Tibial nerve (tissue), 3 donors: Measurements from ENCODE around the gene BNC2.

Experiments used
- POLR2A ChIP-seq, 2 donors: fragments of 450-650 bp; IDR thresholded peaks; one replicate each; pipeline ENCODE4 v1.6.1; 2017; ENCODE audit warnings: antibody characterized with exemption in 2 of 2, mild to moderate bottlenecking in 2 of 2, moderate library complexity in 2 of 2
- TF ChIP-seq, protein P1 (sequence below), 5 experiments: fragments of 200-600 bp in 3 of 5; fragments of 450-650 bp in 2 of 5; sonication (generic) in 3 of 5; IDR thresholded peaks; one replicate each; pipeline ENCODE4 v1.5.1; 2016 to 2019; ENCODE audit warnings: antibody characterized with exemption in 5 of 5, mild to moderate bottlenecking in 3 of 5, moderate library complexity in 2 of 5

DNA sequence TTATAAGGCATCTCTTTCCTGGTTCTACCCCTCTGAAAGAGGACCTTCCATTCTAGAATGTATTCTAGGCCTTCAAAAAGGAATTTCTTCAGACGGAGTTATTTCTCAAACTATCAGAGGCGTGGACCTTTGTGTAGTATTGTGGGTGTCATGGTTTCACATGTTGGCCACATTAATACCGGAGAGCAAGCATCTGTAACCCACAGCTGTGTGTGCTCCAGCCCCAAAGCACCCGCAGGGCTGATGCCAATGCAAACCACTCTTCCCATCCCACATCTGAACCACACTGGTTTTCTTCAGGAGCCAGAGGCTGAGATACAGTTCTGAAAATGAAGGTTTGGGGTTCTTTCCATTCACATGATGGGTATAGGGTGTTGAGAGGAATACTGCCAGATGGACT is 127.1 kb downstream of the BNC2 start:
- TF ChIP-seq, protein P1, sequence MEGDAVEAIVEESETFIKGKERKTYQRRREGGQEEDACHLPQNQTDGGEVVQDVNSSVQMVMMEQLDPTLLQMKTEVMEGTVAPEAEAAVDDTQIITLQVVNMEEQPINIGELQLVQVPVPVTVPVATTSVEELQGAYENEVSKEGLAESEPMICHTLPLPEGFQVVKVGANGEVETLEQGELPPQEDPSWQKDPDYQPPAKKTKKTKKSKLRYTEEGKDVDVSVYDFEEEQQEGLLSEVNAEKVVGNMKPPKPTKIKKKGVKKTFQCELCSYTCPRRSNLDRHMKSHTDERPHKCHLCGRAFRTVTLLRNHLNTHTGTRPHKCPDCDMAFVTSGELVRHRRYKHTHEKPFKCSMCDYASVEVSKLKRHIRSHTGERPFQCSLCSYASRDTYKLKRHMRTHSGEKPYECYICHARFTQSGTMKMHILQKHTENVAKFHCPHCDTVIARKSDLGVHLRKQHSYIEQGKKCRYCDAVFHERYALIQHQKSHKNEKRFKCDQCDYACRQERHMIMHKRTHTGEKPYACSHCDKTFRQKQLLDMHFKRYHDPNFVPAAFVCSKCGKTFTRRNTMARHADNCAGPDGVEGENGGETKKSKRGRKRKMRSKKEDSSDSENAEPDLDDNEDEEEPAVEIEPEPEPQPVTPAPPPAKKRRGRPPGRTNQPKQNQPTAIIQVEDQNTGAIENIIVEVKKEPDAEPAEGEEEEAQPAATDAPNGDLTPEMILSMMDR (IDR thresholded peaks at IDR 0.05) = no peak
- no peak for TF ChIP-seq POLR2A (IDR thresholded peaks at IDR 0.05)
